Heart right ventricle (tissue), 16 donors: Measurements from ENCODE around the gene PLEKHH1. TPM values are rescaled to one million over a fixed set of nuclear protein-coding genes. Genes with fewer than 3 reads are reported as not detected.

ENCODE experiments used
- ATAC-seq, 8 donors: fragments of 200-7000 bp; cut with Tn5 transposase; one replicate each; pipeline ENCODE4 v1.9.1; 2020; ENCODE audit warnings: mild to moderate bottlenecking in 8 of 8, moderate library complexity in 8 of 8, moderate number of reproducible peaks in 1 of 8
- DNase-seq, 2 donors: peaks; one replicate each; pipeline ENCODE4 v3.0.0-alpha.2; 2020
- H3K27ac ChIP-seq, 10 donors: fragments of 200-600 bp; sonication (generic) in 2 of 10; one replicate each; pipeline versions ENCODE4 v1.5.0 to v1.8.0; 2020 to 2022; ENCODE audit warnings: mild to moderate bottlenecking in 3 of 10
- H3K27me3 ChIP-seq, 7 donors: fragments of 200-600 bp; one replicate each; pipeline ENCODE4 v1.8.0; 2021 to 2022; ENCODE audit warnings: mild to moderate bottlenecking in 2 of 7
- H3K36me3 ChIP-seq, 9 donors: fragments of 200-600 bp; sonication (generic) in 1 of 9; one replicate each; pipeline versions ENCODE4 v1.5.0 to v1.8.0; 2020 to 2022; ENCODE audit warnings: mild to moderate bottlenecking in 2 of 9
- H3K4me1 ChIP-seq, 9 donors: fragments of 200-600 bp; sonication (generic) in 1 of 9; one replicate each; pipeline versions ENCODE4 v1.5.0 to v1.8.0; 2020 to 2022; ENCODE audit warnings: mild to moderate bottlenecking in 4 of 9
- H3K4me3 ChIP-seq, 10 donors: fragments of 200-600 bp; sonication (generic) in 2 of 10; one replicate each; pipeline versions ENCODE4 v1.5.0 to v1.8.0; 2020 to 2022; ENCODE audit warnings: mild to moderate bottlenecking in 7 of 10, moderate library complexity in 2 of 10
- H3K9me3 ChIP-seq, 11 donors: fragments of 200-600 bp in 10 of 11; sonication (generic) in 2 of 11; one replicate each; pipeline versions ENCODE4 v1.5.0 to v1.8.0; 2013 to 2022; ENCODE audit warnings: mild to moderate bottlenecking in 2 of 11, control low read depth in 1 of 11, moderate library complexity in 1 of 11
- CTCF ChIP-seq, 9 donors: fragments of 200-600 bp; sonication (generic) in 2 of 9; IDR thresholded peaks; one replicate each; pipeline versions ENCODE4 v1.5.0 to v1.8.0; 2021 to 2022; ENCODE audit warnings: antibody characterized with exemption in 9 of 9, mild to moderate bottlenecking in 5 of 9, moderate library complexity in 1 of 9
- WGBS, 2 donors: extraction: QIAGEN DNeasy Blood & Tissue Kit; methylation state at CpG; one replicate each; pipeline ENCODE4 v1.1.7; 2013; ENCODE audit warnings: inconsistent platforms in 1 of 2; 5-methylcytosine and 5-hydroxymethylcytosine counted together
- intact Hi-C, 10 donors: fragments of 100-400 bp; cut with DNase I; formaldehyde crosslinking; loops; one replicate each; pipeline versions ENCODE4 v1.11.1 to v1.14.2; 2022
- long read RNA-seq, 3 donors: library from polyadenylated mRNA; unstranded; transcript quantifications; one replicate each; pipeline ENCODE4 v2.0.0, GENCODE V29; 2020 to 2021
- polyA plus RNA-seq, 2 donors: library from polyadenylated mRNA; stranded (reverse); fragments of 200-250 nt; gene quantifications; one replicate each; pipeline ENCODE4 v1.2.3, GENCODE V29; 2013
- total RNA-seq, 10 donors: library from RNA; stranded (reverse); fragmentation: NEBNext Ultra II Directional in 3 of 10; extraction: Animal tissue kit (Norgen Biotek cat#: 25700) in 3 of 10; gene quantifications; one replicate each; pipeline versions ENCODE4 v1.2.1 to v1.2.4, GENCODE V29; 2021 to 2023
- donor health status: Arrhythmogenic right ventricular cardiomyopathy.
- donor health status: ischemic (EF 13 %, LVEDD 7.1; RV severe dilation, severe dysfunction).
- donor health status: healthy with polysubstance abuse.
- donor health status: DM: no; HTN: yes; CAD: no.
- donor health status: DM: no; HTN: no; CAD: no.
- donor health status: ischemic (EF 25% LVEDD 6.9; RV normal size, moderate dysfunction).
- donor health status: ischemic (EF 25% LVEDD 5.7; RV mildly dilated, moderate dysfunction).
- donor health status: healthy.
- donor health status: DM: yes; HTN: yes; CAD: no.
- donor health status: Ischemic cardiomyopathy.
- donor health status: ischemic (EF 35%, LVEDD 5.7; RV mildly dilated, moderate dysfunction).
- donor health status: nonischemic (EF 11% LVEDD 7.7; RV severe dilation, severe dysfunction).
- donor health status: DM: yes; HTN: yes; CAD: no.
- donor health status: PGD.
- donor health status: ischemic (EF 29% LVEDD 5.4; RV normal size, mild dysfunction).
- donor health status: nonischemic (EF 23%, LVEDD 6.1; RV moderate dilation, normal function).

PLEKHH1 gene
- total RNA-seq (1 to 10 TPM; 1.7 to 7.8 (median 3.7) TPM), polyA plus RNA-seq (10 to 100 TPM in 1 of 2 donors, 1 to 10 TPM in 1; 2.3 to 14.8 TPM)
- long read RNA-seq, donor 1: 0 reads
- long read RNA-seq, donor 2, partial matches to known transcripts: 1 of 1 reads
- long read RNA-seq, donor 2, other reads (novel, unspliced or antisense): 0 of 1 reads
- long read RNA-seq, donor 3, partial matches to known transcripts: 1 of 3 reads
- long read RNA-seq, donor 3, other reads (novel, unspliced or antisense): 2 of 3 reads

- no peak for TF ChIP-seq CTCF (IDR thresholded peaks at IDR 0.05)
- peak within 1 kb of the TSS; percentile 23 to 76 (median 66) for H3K4me3 ChIP-seq
- H3K27me3 ChIP-seq: peaks cover 0 to 39% (median 0%) of the 10 kb centered on the region in 7 donors
- WGBS, 2 donors: 0 to 1% methylated on average over 53 to 86 of the region's 86 CpGs
- peak; percentile 73 to 79 for DNase-seq
- H3K4me1 ChIP-seq: peaks cover 0 to 14% (median 11%) of the 10 kb centered on the region in 9 donors
- H3K36me3 ChIP-seq: no peaks in the 10 kb centered on the region
- peak within 1 kb of the TSS in 8 of 10 donors; percentile 16 to 69 (median 58) for H3K27ac ChIP-seq
- intact Hi-C loops: no loop called here
- H3K9me3 ChIP-seq: no peaks in the 10 kb centered on the region
- ATAC-seq: peak; percentile 94 to 98 (median 97)
Observed at GRCh38 chr14:67532998-67533753, at the start of gene PLEKHH1. TSS of gene PLEKHH1 (plus strand) at chr14:67533290. CDS start at chr14:67541868, 8,578 bp downstream.

GRCh38 chr14:67483579-67484285 lies 49.4 kb upstream of the PLEKHH1 start:
- intact Hi-C loops: no loop called here
- peak overlapping the region in 8 of 10 donors; percentile 9 to 73 (median 57) for H3K27ac ChIP-seq
- peak in 7 of 8 donors; percentile 9 to 60 (median 33) for ATAC-seq

GRCh38 chr14:67485501-67486095 lies 47.5 kb upstream of the PLEKHH1 start:
- no peak overlapping the region for H3K4me3 ChIP-seq
- no peak for TF ChIP-seq CTCF (IDR thresholded peaks at IDR 0.05)
- H3K4me1 ChIP-seq: peaks cover 3 to 51% (median 22%) of the 10 kb centered on the region in 9 donors
- H3K36me3 ChIP-seq: peaks cover 0 to 20% (median 0%) of the 10 kb centered on the region in 9 donors
- H3K9me3 ChIP-seq: no peaks in the 10 kb centered on the region
- H3K27ac ChIP-seq: peak overlapping the region in 3 of 10 donors; percentile 15 to 26 (median 22)
- 67 to 72% methylated on average over 4 of the region's 4 CpGs for WGBS, 2 donors
- no peak for ATAC-seq
- intact Hi-C loops: loop anchor here in 1 of 10 donors (5.0 kb wide), 1 partner anchor 58 kb away; no protein-coding TSS in a partner anchor
- H3K27me3 ChIP-seq: no peaks in the 10 kb centered on the region
- no peak for DNase-seq

More at GRCh38 chr14:67483579-67484285, 49.4 kb upstream of the PLEKHH1 start:
- 59 to 72% methylated on average over 8 of the region's 8 CpGs for WGBS, 2 donors
- DNase-seq: no peak
- Histone ChIP-seq H3K36me3 (peaks cover 0 to 20% (median 0%) of the 10 kb centered on the region in 9 donors), H3K4me3 (no peak overlapping the region), H3K27me3 (no peaks in the 10 kb centered on the region), H3K4me1 (peaks cover 3 to 44% (median 22%) of the 10 kb centered on the region in 9 donors), H3K9me3 (no peaks in the 10 kb centered on the region)
- TF ChIP-seq CTCF (IDR thresholded peaks at IDR 0.05): no peak
